Measurements from ENCODE around the gene BEX3.

Gene BEX3

DNA sequence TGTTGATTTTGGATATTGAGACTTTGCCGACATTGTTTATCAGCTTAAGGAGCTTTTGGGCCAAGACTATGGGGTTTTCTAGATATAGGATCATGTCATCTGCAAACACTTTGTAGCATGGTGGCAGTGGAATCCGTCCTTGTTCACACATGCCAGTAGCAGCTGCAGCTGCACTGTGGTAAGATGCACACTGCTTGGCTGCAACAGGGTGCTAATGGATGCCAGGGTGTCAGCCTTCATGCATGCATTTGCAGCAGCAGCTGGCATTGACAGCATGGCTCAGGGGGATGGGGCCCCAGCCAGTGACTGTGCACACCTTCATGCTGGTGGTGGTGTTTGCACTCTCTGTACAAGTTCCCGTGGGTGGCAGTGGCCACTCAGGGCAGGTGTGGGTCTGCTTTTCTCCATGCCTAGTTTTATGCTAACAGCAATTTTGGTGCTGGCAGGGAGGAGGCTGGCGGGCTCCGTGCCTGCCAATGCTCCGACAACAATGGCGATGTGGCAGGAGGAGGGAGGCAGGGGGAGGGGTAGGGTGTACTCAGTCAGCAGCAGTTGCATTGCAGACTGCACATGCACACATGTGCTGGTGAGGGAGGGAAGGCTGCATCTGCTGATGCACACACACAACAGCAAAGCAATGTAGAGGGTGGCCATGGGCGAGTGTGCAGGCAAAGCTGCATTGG lies 37.5 kb downstream of the BEX3 start:
- Histone ChIP-seq H3K4me1 (ENCODE audit: insufficient read depth, insufficient read length) (peaks cover 7% of the 10 kb centered on the region), H3K36me3 (ENCODE audit: insufficient read depth, insufficient read length, low read length) (peaks cover 16% of the 10 kb centered on the region), H3K9me3 (ENCODE audit: insufficient read depth, low read length) (no peaks in the 10 kb centered on the region), H3K9ac (ENCODE audit: insufficient read length, low read depth) (no peak overlapping the region), H3K27me3 (ENCODE audit: insufficient read depth, insufficient read length) (no peaks in the 10 kb centered on the region), H3K4me3 (ENCODE audit: insufficient read length, low read depth) (no peak overlapping the region)
- TF ChIP-seq YY1 (IDR thresholded peaks at IDR 0.05; ENCODE audit: insufficient read depth, insufficient read length), result no peak
- no peak for TF ChIP-seq SUZ12 (IDR thresholded peaks at IDR 0.05; ENCODE audit: extremely low read depth, insufficient read depth, insufficient read length)
- TF ChIP-seq ZNF274 (IDR thresholded peaks at IDR 0.05; ENCODE audit: low read depth, low read length), result no peak
- DNase-seq (ENCODE audit: low read depth, low spot score), result no peak

DNA sequence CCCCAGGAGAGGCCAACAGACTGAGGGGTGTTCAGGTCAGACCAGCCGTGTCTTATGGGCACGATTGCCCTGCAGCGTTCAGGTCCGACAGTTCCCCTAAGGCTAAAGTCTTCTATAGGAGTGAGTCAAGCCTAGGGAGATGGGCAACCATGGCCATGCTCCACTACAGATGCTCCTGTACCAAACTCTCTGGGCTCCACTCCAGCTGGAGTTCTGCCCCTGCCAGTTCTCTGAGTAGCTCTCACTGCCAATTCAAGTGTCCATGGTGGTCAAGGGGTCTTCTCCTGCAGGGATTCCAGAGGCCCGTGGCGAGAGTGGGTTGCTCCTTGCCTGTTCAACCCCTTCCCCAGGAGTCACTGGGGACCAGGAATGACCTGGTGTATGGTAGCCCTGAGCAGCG lies 38.2 kb downstream of the BEX3 start:
- H3K27me3 ChIP-seq (ENCODE audit: insufficient read depth, insufficient read length), result no peaks in the 10 kb centered on the region
- peaks cover 9% of the 10 kb centered on the region for H3K36me3 ChIP-seq (ENCODE audit: insufficient read depth, insufficient read length, low read length)
- TF ChIP-seq YY1 (IDR thresholded peaks at IDR 0.05; ENCODE audit: insufficient read depth, insufficient read length) (no peak), ZNF274 (IDR thresholded peaks at IDR 0.05; ENCODE audit: low read depth, low read length) (no peak), SUZ12 (IDR thresholded peaks at IDR 0.05; ENCODE audit: extremely low read depth, insufficient read depth, insufficient read length) (no peak)
- no peak overlapping the region for H3K4me3 ChIP-seq (ENCODE audit: insufficient read length, low read depth)
- no peak for DNase-seq (ENCODE audit: low read depth, low spot score)
- H3K9ac ChIP-seq (ENCODE audit: insufficient read length, low read depth), result no peak overlapping the region
- peaks cover 7% of the 10 kb centered on the region for H3K4me1 ChIP-seq (ENCODE audit: insufficient read depth, insufficient read length)
- H3K9me3 ChIP-seq (ENCODE audit: insufficient read depth, low read length), result no peaks in the 10 kb centered on the region

DNA sequence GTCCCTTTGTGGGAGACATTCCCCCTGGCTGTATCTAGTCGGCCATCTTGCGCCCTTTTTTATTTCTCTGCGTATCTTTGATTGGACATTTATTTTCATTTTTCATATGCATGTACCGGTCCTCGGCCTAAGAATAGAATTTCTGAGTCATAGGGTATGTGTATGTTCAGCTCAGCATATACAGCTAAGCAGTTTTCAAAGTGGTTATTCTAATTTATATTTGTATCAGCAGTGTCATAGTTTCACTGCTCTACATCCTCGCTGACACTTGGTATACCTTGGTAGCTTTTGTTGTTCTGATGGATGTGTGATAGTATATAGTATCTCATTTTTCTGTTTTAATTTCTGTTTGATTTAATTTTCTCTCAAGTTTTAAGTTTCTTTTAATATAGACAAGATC lies 38.7 kb downstream of the BEX3 start:
- Histone ChIP-seq H3K9ac (ENCODE audit: insufficient read length, low read depth) (no peak overlapping the region), H3K4me1 (ENCODE audit: insufficient read depth, insufficient read length) (peaks cover 7% of the 10 kb centered on the region), H3K9me3 (ENCODE audit: insufficient read depth, low read length) (no peaks in the 10 kb centered on the region), H3K27me3 (ENCODE audit: insufficient read depth, insufficient read length) (no peaks in the 10 kb centered on the region), H3K4me3 (ENCODE audit: insufficient read length, low read depth) (no peak overlapping the region), H3K36me3 (ENCODE audit: insufficient read depth, insufficient read length, low read length) (peaks cover 5% of the 10 kb centered on the region)
- no peak for TF ChIP-seq SUZ12 (IDR thresholded peaks at IDR 0.05; ENCODE audit: extremely low read depth, insufficient read depth, insufficient read length)
- TF ChIP-seq YY1 (IDR thresholded peaks at IDR 0.05; ENCODE audit: insufficient read depth, insufficient read length), result no peak
- no peak for TF ChIP-seq ZNF274 (IDR thresholded peaks at IDR 0.05; ENCODE audit: low read depth, low read length)
- DNase-seq (ENCODE audit: low read depth, low spot score), result no peak

DNA sequence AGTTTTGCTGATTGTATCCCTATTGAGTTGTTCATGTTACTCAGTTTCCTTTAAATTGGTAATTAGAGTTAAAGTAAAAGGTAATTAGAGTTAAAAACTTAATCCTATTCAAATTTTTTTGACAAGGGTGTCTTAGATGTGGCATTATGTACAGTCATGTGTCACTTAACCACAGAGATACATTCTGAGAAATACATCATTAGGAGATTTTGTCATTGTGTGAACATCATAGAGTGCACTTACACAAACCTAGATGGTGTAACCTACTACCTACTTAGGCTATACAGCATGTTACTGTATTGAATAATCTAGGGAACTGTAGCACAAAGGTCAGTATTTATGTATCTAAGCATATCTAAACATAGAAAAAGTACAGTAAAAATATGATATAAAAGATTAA lies 39.2 kb downstream of the BEX3 start:
- H3K4me1 ChIP-seq (ENCODE audit: insufficient read depth, insufficient read length), result peaks cover 7% of the 10 kb centered on the region
- peaks cover 2% of the 10 kb centered on the region for H3K36me3 ChIP-seq (ENCODE audit: insufficient read depth, insufficient read length, low read length)
- no peak overlapping the region for H3K4me3 ChIP-seq (ENCODE audit: insufficient read length, low read depth)
- H3K9ac ChIP-seq (ENCODE audit: insufficient read length, low read depth), result no peak overlapping the region
- no peaks in the 10 kb centered on the region for H3K9me3 ChIP-seq (ENCODE audit: insufficient read depth, low read length)
- TF ChIP-seq YY1 (IDR thresholded peaks at IDR 0.05; ENCODE audit: insufficient read depth, insufficient read length) (no peak), SUZ12 (IDR thresholded peaks at IDR 0.05; ENCODE audit: extremely low read depth, insufficient read depth, insufficient read length) (no peak)
- no peaks in the 10 kb centered on the region for H3K27me3 ChIP-seq (ENCODE audit: insufficient read depth, insufficient read length)
- no peak for DNase-seq (ENCODE audit: low read depth, low spot score)

DNA sequence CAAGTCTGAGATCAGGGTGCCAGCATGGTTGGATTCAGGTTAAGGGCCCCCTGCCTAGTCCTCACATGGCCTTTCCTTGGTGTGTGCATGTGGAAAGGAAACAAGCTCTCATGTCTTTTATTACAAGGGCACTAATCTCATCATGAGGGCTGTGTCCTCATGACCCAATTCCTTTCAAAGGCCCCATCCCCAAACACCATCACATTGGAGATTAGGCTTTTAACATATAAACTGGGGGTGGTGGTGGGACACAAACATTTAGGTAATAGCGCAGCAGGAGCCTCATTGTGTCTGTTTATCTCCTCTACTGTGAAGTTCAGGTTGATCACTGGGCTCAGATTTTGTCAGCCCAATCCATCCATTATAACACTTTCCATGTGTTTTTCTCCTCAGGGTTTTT lies 41.0 kb downstream of the BEX3 start:
- DNase-seq (ENCODE audit: low read depth, low spot score), result no peak
- Histone ChIP-seq H3K36me3 (ENCODE audit: insufficient read depth, insufficient read length, low read length) (no peaks in the 10 kb centered on the region), H3K4me3 (ENCODE audit: insufficient read length, low read depth) (no peak overlapping the region), H3K9ac (ENCODE audit: insufficient read length, low read depth) (no peak overlapping the region), H3K9me3 (ENCODE audit: insufficient read depth, low read length) (no peaks in the 10 kb centered on the region), H3K27me3 (ENCODE audit: insufficient read depth, insufficient read length) (no peaks in the 10 kb centered on the region), H3K4me1 (ENCODE audit: insufficient read depth, insufficient read length) (peaks cover 7% of the 10 kb centered on the region)
- TF ChIP-seq YY1 (IDR thresholded peaks at IDR 0.05; ENCODE audit: insufficient read depth, insufficient read length), result no peak
- no peak for TF ChIP-seq ZNF274 (IDR thresholded peaks at IDR 0.05; ENCODE audit: low read depth, low read length)
- no peak for TF ChIP-seq SUZ12 (IDR thresholded peaks at IDR 0.05; ENCODE audit: extremely low read depth, insufficient read depth, insufficient read length)

DNA sequence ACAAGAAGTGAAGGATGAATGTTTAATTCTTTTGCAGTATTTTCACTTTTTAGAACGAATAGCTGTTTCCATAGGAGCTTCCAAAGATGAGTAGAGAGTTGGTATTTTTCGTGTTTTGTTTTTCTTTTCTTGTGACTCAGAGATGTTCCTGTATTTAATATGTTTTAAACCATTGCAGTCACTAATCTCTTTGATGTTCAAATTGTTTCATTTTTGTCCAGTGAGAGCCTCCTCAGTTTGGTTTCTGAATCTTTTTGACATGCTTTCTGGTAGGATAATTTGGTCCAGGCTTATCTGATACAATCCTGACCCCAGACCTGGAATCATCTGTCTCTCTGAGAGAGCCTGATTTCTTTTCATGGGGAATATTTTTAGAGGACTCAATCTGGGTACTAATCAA lies 41.6 kb downstream of the BEX3 start:
- no peaks in the 10 kb centered on the region for H3K27me3 ChIP-seq (ENCODE audit: insufficient read depth, insufficient read length)
- TF ChIP-seq SUZ12 (IDR thresholded peaks at IDR 0.05; ENCODE audit: extremely low read depth, insufficient read depth, insufficient read length) (no peak), YY1 (IDR thresholded peaks at IDR 0.05; ENCODE audit: insufficient read depth, insufficient read length) (no peak), ZNF274 (IDR thresholded peaks at IDR 0.05; ENCODE audit: low read depth, low read length) (no peak)
- no peaks in the 10 kb centered on the region for H3K9me3 ChIP-seq (ENCODE audit: insufficient read depth, low read length)
- no peak for DNase-seq (ENCODE audit: low read depth, low spot score)
- H3K4me3 ChIP-seq (ENCODE audit: insufficient read length, low read depth), result no peak overlapping the region
- no peaks in the 10 kb centered on the region for H3K36me3 ChIP-seq (ENCODE audit: insufficient read depth, insufficient read length, low read length)
- H3K9ac ChIP-seq (ENCODE audit: insufficient read length, low read depth), result no peak overlapping the region
- H3K4me1 ChIP-seq (ENCODE audit: insufficient read depth, insufficient read length), result peaks cover 7% of the 10 kb centered on the region

DNA sequence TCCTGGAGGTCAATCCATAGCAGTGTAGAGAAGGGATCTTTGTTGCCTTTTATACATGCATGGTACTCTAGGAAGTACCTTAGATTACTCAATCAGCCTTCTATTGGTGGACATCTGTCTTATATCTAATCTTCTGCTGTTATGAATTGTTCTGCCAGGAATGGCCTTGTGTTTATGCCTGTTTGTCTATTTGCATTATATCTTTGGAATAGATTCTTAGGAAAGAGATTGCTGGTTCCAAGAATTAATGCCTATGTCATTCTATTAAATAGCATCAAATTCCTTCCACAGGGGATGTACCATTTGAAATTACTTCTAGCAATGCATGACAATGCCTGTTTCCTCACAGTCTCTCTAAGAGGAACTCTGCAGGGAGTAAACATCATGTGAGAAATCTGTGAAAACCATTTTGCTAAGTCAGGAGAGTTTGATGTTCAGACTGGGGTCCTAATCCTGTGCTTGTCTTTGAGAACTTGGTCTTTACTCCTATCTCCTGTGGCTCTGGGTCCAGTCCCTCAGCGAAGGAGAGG lies 42.5 kb downstream of the BEX3 start:
- no peak overlapping the region for H3K4me3 ChIP-seq (ENCODE audit: insufficient read length, low read depth)
- H3K9me3 ChIP-seq (ENCODE audit: insufficient read depth, low read length), result no peaks in the 10 kb centered on the region
- H3K36me3 ChIP-seq (ENCODE audit: insufficient read depth, insufficient read length, low read length), result no peaks in the 10 kb centered on the region
- no peaks in the 10 kb centered on the region for H3K27me3 ChIP-seq (ENCODE audit: insufficient read depth, insufficient read length)
- DNase-seq (ENCODE audit: low read depth, low spot score), result no peak
- TF ChIP-seq YY1 (IDR thresholded peaks at IDR 0.05; ENCODE audit: insufficient read depth, insufficient read length), result no peak
- no peak for TF ChIP-seq ZNF274 (IDR thresholded peaks at IDR 0.05; ENCODE audit: low read depth, low read length)
- TF ChIP-seq SUZ12 (IDR thresholded peaks at IDR 0.05; ENCODE audit: extremely low read depth, insufficient read depth, insufficient read length), result no peak
- H3K9ac ChIP-seq (ENCODE audit: insufficient read length, low read depth), result no peak overlapping the region
- H3K4me1 ChIP-seq (ENCODE audit: insufficient read depth, insufficient read length), result peaks cover 5% of the 10 kb centered on the region
